MM.1S (cell line): ENCODE data around the gene SH2B2.

Source experiments
- DNase-seq: peaks from one replicate; pipeline ENCODE4 v3.0.0-alpha.2; 2015
- H2AFZ ChIP-seq: fragments of 300-600 bp; sonication (generic); 2 replicates; pipeline ENCODE4 v1.6.0; 2016; ENCODE audit warnings: antibody characterized with exemption, low read length
- H3F3A ChIP-seq: fragments of 300-600 bp; sonication (generic); 2 replicates; pipeline ENCODE4 v1.6.1; 2016; ENCODE audit warnings: mild to moderate bottlenecking, antibody characterized with exemption, low read length, moderate library complexity, mixed read lengths; ENCODE audit not compliant: insufficient read depth
- H3K27ac ChIP-seq: fragments of 300-600 bp; sonication (generic); 2 replicates; pipeline ENCODE4 v1.5.1; 2016; ENCODE audit warnings: mild to moderate bottlenecking, low read length
- H3K27me3 ChIP-seq: fragments of 300-600 bp; sonication (generic); replicated peaks from 2 replicates; pipeline ENCODE4 v1.6.0; 2016; ENCODE audit warnings: low read length; ENCODE audit not compliant: insufficient read depth
- H3K36me3 ChIP-seq: fragments of 300-600 bp; sonication (generic); replicated peaks from 2 replicates; pipeline ENCODE4 v1.6.1; 2016; ENCODE audit warnings: mild to moderate bottlenecking, low read length, mixed read lengths; ENCODE audit not compliant: insufficient read depth
- H3K4me1 ChIP-seq: fragments of 300-600 bp; sonication (generic); 2 replicates; pipeline ENCODE4 v1.6.1; 2016; ENCODE audit warnings: low read length, mixed read lengths
- H3K4me2 ChIP-seq: fragments of 300-600 bp; sonication (generic); 2 replicates; pipeline ENCODE4 v1.6.0; 2016; ENCODE audit warnings: low read depth, low read length
- H3K4me3 ChIP-seq: fragments of 300-600 bp; sonication (generic); 2 replicates; pipeline ENCODE4 v1.5.1; 2016; ENCODE audit warnings: low read length, mixed read lengths
- H3K79me2 ChIP-seq: fragments of 300-600 bp; sonication (generic); 2 replicates; pipeline ENCODE4 v1.6.1; 2016; ENCODE audit warnings: mixed run types, low read length, mixed read lengths
- H3K9ac ChIP-seq: fragments of 300-600 bp; sonication (generic); 2 replicates; pipeline ENCODE4 v1.6.1; 2016; ENCODE audit warnings: low read length, mixed read lengths
- H3K9me2 ChIP-seq: fragments of 300-600 bp; sonication (generic); replicated peaks from 2 replicates; pipeline ENCODE4 v1.6.1; 2016; ENCODE audit warnings: mild to moderate bottlenecking, low read length, mixed read lengths; ENCODE audit not compliant: insufficient read depth
- H3K9me3 ChIP-seq: fragments of 300-600 bp; sonication (generic); replicated peaks from 2 replicates; pipeline ENCODE4 v1.6.1; 2016; ENCODE audit warnings: mild to moderate bottlenecking, low read length, mixed read lengths; ENCODE audit not compliant: insufficient read depth
- H4K20me1 ChIP-seq: fragments of 300-600 bp; sonication (generic); 2 replicates; pipeline ENCODE4 v1.6.1; 2016; ENCODE audit warnings: mild to moderate bottlenecking, low read length, moderate library complexity, mixed read lengths; ENCODE audit not compliant: insufficient read depth
- CTCF ChIP-seq: fragments of 300-600 bp; sonication (generic); IDR thresholded peaks from 2 replicates; pipeline ENCODE4 v1.5.1; 2016; ENCODE audit warnings: antibody characterized with exemption, low read length, mixed read lengths
- EZH2 ChIP-seq: fragments of 300-600 bp; sonication (generic); optimal IDR thresholded peaks from 2 replicates; pipeline ENCODE3; 2017; ENCODE audit warnings: low read depth, mild to moderate bottlenecking, antibody characterized with exemption, low read length, mixed read lengths
- EZH2phosphoT487 ChIP-seq: fragments of 300-600 bp; sonication (generic); IDR thresholded peaks from 2 replicates; pipeline ENCODE4 v1.6.1; 2018; ENCODE audit warnings: antibody characterized with exemption, low read length

Gene SH2B2

GRCh38 chr7:102279537-102280400, 6.9 kb upstream of the SH2B2 start:
- Histone ChIP-seq H3F3A (peaks cover 13% of the 10 kb centered on the region), H4K20me1 (no peaks in the 10 kb centered on the region), H3K36me3 (no peaks in the 10 kb centered on the region), H3K9me2 (no peaks in the 10 kb centered on the region), H3K79me2 (no peaks in the 10 kb centered on the region), H3K4me1 (peaks cover 26% of the 10 kb centered on the region), H3K9ac (peak overlapping the region; percentile 86), H3K9me3 (no peaks in the 10 kb centered on the region), H2AFZ (peak overlapping the region; percentile 87), H3K4me3 (peak overlapping the region; percentile 50; the same call in 1 of the 2 replicates), H3K27me3 (no peaks in the 10 kb centered on the region), H3K27ac (peak overlapping the region; percentile 99), H3K4me2 (peak overlapping the region; percentile 98)
- DNase-seq = peak; percentile 71
- TF ChIP-seq EZH2phosphoT487 (no peak), CTCF (peak; percentile 91), EZH2 (no peak)

- Histone ChIP-seq H3K36me3 (no peaks in the 10 kb centered on the region), H3K4me1 (peaks cover 26% of the 10 kb centered on the region), H3K4me2 (no peak overlapping the region), H3K9me2 (no peaks in the 10 kb centered on the region), H3F3A (peaks cover 13% of the 10 kb centered on the region), H2AFZ (no peak overlapping the region), H3K4me3 (no peak overlapping the region), H3K27ac (no peak overlapping the region), H4K20me1 (no peaks in the 10 kb centered on the region), H3K9ac (no peak overlapping the region), H3K9me3 (no peaks in the 10 kb centered on the region), H3K79me2 (no peaks in the 10 kb centered on the region), H3K27me3 (no peaks in the 10 kb centered on the region)
- DNase-seq = no peak
- TF ChIP-seq EZH2 (no peak), EZH2phosphoT487 (no peak), CTCF (no peak)
These were observed 6.1 kb upstream of the SH2B2 start for GRCh38 chr7:102280521-102280920.

- DNase-seq = no peak
- no peak for TF ChIP-seq EZH2
- no peak for TF ChIP-seq CTCF
- no peak for TF ChIP-seq EZH2phosphoT487
- Histone ChIP-seq H4K20me1 (no peaks in the 10 kb centered on the region), H3K9me3 (no peaks in the 10 kb centered on the region), H3K9me2 (no peaks in the 10 kb centered on the region), H3K27me3 (no peaks in the 10 kb centered on the region), H3K27ac (no peak overlapping the region), H3K9ac (no peak overlapping the region), H3K4me1 (peaks cover 32% of the 10 kb centered on the region), H3K36me3 (no peaks in the 10 kb centered on the region), H3K4me2 (no peak overlapping the region), H3F3A (peaks cover 13% of the 10 kb centered on the region), H2AFZ (no peak overlapping the region), H3K79me2 (peaks cover 5% of the 10 kb centered on the region; the same call in 1 of the 2 replicates), H3K4me3 (no peak overlapping the region)
These were observed 4.9 kb upstream of the SH2B2 start for GRCh38 chr7:102281785-102282184.
